HG03097 (cell line): ENCODE results near the gene FRMPD2.
"Not testable (repeated sequence)": the region's sequence is repeated elsewhere in the genome, so short reads cannot be mapped to it uniquely, and the experiment has no call there.

ENCODE experiments used
- ATAC-seq: cut with Tn5 transposase; IDR thresholded peaks from one replicate; pipeline ENCODE4 v1.9.1; 2021; ENCODE audit not compliant: unreplicated experiment, low FRiP score

FRMPD2 gene

DNA sequence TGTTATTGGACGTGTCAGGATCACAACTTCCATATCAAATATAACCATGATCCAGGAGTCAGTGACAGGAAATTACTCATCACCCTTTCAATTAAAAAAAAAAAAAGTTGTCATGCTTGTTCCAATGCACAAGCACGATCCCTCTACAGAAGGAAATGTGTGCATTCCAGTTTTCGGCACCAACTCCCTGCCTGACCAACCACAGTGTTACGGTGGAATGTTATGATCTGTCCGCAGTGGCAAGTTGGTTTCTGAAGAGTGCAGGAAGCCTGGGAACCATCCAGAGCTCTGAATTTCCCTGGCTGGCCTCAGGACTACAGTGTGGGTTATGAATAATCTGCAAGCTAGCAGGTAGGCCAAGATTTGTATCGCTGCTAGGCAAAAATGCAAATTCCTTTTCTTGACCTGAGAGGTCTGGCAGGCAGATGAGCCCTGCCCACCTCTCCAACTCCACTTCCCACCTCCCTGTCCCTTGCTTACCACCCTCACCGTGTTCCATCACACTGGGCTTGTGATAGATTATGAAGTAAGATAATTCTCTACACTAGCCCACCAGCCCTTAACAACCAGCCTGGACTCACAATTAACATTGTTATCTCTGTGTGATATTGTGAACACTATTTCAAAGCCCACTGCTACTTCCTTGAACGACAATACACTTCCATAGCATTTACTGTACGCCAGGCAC lies 20.4 kb downstream of the FRMPD2 start:
- ATAC-seq = no peak

DNA sequence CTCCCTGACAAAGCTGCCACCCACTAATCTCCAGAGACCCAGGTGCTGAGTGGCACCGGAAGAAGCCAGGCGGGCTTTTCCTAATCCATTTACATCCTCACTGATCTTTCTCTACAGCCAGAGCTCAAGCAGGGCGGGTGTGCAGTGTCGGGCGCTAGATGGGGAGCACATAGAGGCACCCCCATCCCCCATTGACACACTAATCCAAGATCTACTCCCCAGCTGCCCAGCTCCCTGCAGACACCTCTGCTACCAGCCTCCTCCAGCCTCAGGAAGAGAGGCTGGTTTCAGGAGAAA lies 22.2 kb downstream of the FRMPD2 start:
- ATAC-seq = no peak

DNA sequence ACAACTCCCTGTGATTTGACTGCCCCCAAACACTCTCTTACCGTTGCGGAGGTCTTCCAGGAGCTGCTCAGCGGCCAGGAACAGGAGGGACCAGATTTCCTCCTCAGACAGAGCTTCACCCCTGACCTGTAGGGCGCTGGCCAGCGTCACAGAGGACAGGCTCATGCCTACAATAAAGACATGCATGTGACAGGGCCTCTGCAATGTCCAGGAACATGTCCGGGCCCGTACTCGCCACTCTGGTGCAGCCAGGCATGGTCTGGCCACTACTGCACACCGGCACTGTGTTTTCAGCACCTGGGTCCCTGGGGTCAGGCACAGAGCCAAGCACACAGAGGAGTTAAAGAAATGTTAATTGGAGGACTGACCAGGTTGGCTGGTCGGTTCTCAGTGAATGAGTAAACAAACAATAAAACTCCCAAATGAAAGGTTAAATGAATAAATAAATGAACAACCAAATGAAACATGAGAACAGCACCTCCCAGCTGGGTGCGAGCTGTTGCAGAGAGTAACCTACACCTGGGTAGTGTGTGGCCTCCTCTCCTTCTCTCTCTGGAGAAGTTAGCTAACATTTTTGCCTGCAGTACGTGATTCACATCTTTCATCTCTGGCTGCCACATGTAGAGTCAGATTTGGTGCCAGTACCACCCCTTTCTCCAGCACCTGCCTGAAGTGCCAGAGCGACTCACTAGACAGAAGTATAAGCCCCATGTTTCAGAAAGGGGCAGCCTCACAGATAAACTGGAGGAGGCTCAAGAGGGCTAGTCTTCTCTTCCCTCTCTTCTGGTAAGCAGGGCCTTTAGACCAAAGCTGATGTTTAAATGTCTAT lies 22.8 kb downstream of the FRMPD2 start:
- no peak for ATAC-seq

DNA sequence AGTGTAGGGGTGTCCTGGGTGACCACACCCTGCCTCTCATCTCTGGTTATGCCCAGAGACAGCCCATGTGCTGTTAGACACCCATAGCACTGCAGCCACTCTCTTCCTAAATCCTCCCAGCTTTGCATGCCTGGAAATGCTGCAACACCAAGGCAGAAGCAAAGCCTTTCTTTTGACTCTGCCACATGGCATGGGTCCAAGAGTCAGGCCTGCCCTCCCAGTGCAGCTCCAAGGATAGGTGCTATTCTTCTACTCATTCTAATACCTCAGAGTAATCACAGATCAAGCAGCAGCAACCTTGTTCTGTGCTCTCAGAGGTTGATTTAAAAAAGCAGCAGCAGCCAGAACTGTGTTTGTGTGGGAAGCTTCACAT lies 23.4 kb downstream of the FRMPD2 start:
- ATAC-seq = no peak

DNA sequence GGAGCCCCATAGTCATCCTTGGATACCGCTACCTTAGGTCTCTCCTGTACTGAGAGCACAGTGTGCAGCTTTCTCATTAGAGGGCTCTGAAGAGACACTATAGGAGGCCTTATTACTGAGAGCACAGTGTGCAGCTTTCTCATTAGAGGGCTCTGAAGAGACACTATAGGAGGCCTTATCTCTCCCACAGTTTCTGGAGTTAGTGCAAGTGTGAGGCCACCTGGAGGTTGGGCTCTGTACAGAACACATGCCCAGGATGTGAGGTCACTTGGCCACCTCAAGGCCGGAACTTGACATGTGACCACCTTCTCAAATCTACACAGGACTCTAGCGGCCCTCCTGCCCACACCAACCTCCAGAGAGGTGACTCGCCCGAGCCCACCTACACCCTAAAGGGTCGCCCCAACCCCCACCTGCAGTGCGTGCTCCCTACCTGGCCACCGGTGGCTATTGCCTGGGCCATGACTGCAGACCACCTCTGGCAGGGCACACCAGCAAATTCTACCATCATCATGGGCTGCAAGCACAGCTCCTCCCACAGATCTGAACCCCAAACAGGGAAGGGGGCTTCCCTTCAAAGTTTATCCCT lies 24.6 kb downstream of the FRMPD2 start:
- ATAC-seq = no peak

DNA sequence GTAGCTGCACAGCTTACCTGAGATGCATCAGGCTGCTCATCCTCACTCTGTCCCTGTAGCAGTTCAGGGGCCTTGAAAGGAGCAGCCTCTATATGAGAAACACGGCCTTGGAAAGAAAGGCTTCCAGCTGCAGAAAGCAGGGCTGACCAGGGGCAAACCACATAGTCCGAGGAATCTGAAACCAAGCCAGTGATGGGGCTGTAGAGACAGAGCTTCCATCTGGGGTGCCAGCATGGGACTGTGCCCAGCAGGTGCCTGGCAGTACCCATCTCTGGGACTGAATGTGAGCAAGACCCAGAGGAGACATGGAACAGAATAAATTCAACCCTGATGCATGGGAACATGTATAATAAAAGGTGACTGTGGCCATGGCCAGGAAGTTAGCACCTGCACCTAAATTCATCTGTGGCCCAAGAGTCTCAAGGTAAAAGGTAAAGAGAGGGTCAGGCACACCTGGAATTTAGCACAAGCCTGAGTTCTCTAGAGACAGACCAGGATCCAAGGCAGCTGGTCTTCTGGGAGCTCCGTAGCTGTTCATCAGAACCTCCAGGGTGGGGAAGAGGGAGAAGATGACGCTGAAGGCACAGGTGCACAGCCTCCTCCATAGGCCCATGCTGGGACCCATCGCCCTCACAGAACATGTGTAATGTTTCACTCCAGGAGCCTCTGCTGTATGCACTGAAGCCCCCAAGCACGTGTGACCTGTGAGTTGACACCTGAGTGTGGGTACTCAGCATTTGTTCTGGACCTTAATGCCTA lies 25.3 kb downstream of the FRMPD2 start:
- no peak for ATAC-seq

DNA sequence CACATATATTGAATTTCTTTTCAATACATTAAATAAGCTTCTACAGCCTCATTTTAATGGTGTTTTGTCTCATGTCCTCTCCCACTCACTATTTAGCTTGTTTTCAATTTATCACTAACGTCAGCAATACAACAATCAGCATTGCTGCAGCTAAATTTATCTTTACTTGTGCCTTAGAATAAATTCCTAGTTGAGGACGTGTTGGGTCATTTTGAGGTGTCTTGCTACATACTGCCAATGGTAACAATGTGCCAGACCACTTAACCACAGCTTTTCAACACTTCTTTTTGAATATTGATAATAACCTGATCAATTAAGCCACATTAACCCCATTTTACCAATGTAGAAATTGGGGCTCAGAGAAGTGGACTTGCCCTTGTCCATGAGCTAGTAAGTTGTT lies 26.0 kb downstream of the FRMPD2 start:
- no peak for ATAC-seq

DNA sequence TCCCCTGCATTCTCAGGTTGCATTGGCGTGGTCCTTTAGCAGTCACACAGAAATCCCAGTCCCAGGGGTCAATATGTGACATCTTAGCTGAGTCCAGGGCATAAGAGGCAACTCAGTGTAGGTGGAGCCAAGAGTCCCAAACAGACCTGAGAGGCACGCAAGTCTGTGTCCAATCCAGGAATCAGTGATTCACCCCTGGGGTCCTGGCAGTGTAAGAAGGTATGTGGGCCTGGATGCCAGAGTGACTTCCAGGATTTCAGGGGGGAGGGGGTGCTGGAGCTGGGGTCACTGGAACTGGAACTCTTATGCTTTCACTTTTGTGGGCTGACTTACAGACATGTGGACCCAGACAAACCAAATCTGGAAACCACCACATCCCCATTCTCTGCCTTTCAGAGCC lies 26.8 kb downstream of the FRMPD2 start:
- ATAC-seq = no peak

DNA sequence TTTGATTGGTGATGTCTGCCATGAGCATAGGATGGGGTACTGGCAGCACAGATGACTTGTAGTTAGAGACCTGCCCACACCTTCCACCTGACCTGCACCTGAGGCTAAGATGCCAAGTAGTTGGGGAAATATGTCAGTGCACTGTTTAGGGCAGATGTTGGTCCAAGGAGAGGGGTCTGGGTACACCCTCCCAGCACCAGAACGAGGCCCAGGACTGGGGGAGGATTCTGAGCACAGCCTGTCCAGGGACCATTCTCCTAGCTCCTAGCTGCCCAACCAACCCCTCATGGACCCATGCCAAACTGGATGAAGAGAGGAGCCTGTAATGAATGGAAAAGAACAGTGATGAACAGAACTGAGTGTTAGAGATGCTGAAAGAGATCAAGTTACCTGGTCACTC lies 28.0 kb downstream of the FRMPD2 start:
- ATAC-seq = no peak

DNA sequence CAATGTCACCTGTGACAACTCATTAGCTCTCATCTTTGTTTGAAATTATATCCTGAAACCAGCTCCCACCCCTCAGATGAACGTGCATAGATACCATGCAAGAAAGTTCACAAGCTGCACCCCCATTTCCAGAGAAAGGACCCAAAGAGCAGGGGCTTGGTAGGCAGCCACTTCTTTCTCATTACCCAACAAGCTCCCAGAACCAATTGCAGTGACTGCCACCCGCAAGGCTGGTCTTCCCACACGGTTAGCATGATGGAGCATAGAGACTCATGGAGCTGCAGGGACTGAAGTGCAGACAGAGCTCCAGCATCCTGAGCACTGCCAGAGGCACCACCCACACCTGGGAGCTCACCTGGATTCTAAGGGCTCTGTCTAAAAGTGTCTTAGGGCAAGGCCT lies 28.5 kb downstream of the FRMPD2 start:
- no peak for ATAC-seq

DNA sequence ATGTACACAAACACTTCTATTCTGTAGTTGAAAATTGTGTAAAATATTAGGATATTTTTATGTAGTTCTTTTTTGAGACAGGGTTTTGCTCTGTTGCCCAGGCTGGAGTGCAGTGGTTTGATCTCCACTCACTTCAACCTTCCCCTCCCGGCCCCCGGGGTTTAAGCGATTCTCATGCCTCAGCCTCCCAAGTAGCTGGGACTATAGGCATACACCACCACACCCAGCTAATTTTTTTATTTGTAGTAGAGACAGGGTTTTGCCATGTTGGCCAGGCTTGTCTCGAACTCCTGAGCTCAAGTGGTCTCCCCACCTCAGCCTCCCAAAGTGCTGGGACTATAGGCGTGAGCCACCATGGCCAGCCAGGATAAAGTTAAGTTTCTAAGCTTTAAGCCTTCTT lies 30.6 kb downstream of the FRMPD2 start:
- not testable (repeated sequence) for ATAC-seq

DNA sequence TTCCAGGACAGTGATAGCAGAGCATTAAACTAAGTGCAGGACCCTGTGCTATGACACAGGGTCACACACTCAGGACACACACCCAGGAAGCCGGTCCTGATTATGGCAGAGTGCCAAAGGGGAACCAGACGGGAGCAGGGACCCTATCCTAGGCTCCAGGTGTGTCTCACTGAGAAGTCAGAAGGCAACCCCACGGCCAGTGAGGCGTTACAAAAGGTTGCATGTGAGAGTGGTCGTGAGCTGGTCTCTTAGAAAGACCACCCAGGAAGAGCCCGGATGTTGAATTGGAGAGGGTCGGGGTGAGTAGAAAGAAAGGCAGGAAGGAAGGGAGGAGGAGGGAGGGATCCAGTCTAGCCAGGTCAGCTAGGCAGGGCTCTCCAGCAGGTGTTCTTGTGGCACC lies 31.0 kb downstream of the FRMPD2 start:
- no peak for ATAC-seq

DNA sequence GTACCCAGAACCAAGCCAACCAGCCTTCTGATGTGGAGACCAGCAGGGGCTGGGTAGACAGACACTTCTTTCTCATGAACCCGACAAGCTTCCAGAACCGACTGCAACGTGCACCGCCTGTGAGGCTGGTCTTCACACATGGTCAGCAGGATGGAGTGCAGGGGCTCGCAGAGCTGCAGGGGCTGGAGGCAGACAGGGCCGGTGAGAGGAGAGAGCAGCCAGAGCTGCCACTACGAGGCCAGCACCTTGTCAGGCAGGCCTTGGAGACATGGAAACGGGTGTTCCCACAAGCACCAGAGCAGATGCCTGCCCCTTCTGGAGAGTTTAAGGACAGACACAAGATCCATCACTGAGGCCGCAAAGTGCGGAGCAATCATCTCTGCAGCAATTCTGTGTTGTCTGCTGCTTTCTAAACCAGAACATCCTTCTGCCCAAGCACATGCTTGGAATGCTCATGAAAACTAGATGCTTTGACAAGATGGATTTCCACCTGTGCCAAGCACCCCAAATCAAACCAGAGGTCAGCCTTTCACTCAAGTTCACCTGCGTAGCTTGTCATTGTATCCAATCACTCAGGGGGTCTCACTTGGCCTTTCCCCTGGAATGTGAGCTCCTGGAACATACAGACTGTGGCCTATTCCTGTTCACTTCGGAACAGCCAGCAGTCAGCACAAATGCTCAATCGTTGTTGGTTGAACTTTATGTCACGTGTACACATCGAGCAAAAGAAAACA lies 32.2 kb downstream of the FRMPD2 start:
- no peak for ATAC-seq

DNA sequence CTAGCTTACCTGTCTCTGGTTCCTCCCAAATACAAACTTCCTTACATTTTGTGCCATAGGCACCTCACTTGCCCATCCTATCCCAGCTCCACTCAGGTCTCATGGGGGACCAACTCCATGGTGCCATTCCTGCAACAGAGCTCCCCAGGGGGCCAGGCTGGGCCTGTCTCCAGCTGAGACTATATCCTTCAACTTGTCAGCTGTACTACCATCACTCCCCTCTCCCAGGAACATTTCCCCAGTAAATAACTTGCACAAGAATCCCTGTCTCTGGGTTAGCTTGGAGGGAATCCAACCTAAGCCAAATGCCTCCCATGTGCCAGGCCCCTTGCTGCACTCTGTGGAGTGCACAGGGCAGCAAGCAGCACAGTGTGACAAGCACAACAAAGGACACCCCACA lies 33.2 kb downstream of the FRMPD2 start:
- no peak for ATAC-seq

DNA sequence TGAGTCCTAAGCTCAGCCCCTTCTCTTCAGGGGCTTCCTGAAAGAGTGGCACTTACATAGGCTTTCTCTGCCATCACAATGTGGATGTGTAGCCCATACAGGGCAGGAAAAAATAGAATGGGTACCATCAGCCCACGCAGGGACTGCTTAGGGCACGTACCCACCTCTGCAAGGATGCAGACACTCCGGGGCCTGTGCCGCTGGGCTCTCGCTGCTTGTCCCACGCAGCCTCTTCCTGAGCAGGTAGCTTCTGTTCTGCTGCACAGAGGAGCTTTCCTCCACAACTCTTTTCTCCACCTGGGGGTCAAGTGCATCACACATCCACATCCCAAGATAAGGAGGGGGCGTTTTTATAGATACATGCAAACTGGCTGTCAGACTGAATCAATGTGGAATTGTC lies 34.3 kb downstream of the FRMPD2 start:
- no peak for ATAC-seq

DNA sequence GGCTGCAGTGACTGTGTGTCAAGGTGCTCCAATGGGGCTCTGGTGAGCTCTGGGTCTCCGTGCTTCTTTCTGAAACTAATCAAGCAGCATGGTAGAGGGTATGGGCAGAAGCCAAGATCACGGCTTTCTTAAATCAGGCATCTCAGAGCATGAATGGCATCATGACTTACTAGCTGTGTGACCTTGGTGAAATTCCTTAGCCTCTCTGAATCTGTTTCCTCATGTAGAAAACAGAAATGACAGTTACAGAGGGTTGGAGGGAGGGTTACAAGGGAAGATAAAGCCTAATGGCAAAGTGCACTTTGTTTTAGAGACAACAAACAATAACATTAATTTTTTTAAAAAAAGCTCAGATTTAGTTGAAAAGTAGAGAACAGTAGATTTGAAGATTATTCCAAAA lies 34.9 kb downstream of the FRMPD2 start:
- no peak for ATAC-seq

DNA sequence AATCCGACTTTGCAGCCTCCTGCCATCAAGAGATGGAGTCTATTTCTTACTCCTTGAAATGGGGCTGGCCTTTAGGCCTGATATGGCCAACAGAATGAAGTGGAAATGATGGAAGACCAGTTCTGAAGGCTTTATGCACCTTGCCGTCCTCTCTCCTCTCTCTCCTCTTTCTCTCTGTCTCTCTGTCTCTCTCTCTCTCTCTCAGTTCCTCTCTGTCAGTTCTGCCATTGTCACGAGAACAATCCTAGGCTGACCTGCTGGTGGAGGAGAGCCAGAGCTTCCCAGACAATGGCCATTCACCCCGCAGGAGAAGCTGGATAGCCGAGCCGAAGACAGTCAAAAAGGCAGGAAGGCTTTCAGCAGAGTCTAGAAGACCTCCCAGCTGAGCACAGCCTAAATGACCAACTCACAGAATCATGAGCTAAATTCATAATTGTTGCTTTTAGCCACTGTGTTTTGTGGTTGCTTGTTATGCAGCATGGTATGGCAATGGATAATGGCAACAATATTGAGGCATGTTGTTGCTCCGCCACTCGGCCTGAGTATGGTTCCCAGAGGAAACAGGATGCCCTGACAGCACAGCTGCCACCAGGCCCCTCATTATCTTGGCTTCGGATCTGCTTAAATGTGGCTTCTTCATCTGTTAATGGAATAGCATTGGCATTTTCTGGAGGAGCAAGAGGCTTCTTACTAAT lies 35.5 kb downstream of the FRMPD2 start:
- ATAC-seq = no peak

DNA sequence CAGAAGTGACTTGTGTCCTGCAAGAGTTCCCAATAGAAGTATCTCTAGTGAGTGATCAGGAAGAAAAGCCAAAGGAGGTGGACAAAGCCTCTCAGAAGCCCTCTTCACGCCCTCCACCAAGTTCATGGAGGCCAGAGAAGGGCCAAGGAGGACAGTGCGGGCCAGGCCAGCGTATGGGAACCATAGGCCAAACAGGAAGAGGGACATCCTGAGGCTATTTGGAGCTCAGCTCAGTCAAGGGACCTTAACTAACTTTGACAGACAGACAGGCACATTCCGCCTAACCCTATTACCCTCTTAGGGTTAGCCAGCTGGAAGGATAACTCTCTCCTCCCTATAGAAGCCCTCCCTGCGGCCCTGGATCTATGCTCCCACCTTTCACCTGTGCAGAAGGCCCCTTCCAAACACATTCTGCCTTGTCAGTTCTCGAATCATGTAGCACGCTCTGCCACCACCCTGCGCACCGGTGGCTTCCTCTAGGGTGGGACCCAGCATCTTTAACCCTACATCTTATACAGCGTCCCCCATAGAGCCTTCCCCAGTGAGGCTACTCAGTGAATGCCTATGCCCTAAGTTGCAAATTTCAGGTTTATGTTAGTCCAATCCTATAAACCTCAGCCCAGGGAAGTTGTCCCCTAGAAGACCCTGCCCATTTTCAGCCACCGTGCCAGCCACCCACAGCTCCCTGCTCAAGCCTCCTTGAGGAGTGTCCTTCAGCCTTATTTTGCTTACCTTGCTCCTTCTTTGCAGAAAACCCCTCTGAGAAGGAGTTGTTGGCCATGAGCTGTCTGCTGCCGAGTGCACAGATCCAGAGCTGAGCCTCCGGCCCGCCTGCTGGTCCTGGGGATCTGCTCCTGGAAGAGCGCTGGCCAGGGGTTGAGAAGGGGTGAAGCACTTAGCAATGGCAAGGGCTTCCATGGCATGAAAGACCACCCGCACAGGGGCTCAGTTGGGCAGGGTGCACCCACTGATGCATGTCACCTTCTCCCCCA lies 36.9 kb downstream of the FRMPD2 start:
- ATAC-seq = no peak

DNA sequence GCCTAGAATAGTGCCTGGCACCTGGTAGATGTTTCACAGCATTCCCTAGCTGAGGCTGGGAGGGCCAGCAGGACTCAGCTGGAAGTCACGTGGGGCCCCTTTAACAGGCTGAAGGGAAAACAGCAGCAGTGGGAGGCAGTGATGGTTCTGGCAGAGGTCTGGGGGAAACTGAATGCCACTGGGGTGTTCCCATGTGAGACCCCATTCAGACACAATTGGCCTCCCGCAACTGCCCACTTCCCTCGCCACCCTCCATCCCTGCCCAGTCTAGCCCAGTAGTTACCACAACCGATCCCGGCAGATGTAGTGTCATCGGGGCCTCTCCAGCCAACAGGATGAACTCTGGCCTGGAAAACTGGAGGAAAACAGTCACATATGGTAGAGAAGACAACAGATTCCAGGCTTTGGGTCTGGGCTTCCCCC lies 38.3 kb downstream of the FRMPD2 start:
- ATAC-seq = no peak
